HUES6 (cell line): Measurements from ENCODE around the gene AGBL5.
A peak's percentile ranks its signal among the peaks of the same experiment; 100 is the strongest.

Experiments
- H3K27ac ChIP-seq: 2 replicates; pipeline ENCODE4 v1.7.0; 2013; ENCODE audit warnings: low read depth, mild to moderate bottlenecking, low read length, inconsistent platforms
- H3K27me3 ChIP-seq: 2 replicates; pipeline ENCODE4 v1.6.1; 2013; ENCODE audit warnings: low read length; ENCODE audit not compliant: control insufficient read depth, insufficient read depth
- H3K36me3 ChIP-seq: 2 replicates; pipeline ENCODE4 v1.6.1; 2013; ENCODE audit warnings: low read length; ENCODE audit not compliant: control insufficient read depth, insufficient read depth
- H3K4me1 ChIP-seq: 2 replicates; pipeline ENCODE4 v1.6.1; 2013; ENCODE audit warnings: low read length; ENCODE audit not compliant: control insufficient read depth, insufficient read depth
- H3K4me3 ChIP-seq: 2 replicates; pipeline ENCODE4 v1.5.1; 2013; ENCODE audit warnings: low read depth, low read length
- H3K9ac ChIP-seq: one replicate; pipeline ENCODE4 v1.6.1; 2013; ENCODE audit warnings: mild to moderate bottlenecking, low read length
- H3K9me3 ChIP-seq: 2 replicates; pipeline ENCODE4 v1.6.1; 2013; ENCODE audit warnings: low read depth, low read length; ENCODE audit not compliant: control insufficient read depth, insufficient read depth

Gene AGBL5

GRCh38 chr2:27040282-27040681 lies 11.2 kb upstream of the AGBL5 start:
- no peaks in the 10 kb centered on the region for H3K4me1 ChIP-seq
- H3K27me3 ChIP-seq = no peaks in the 10 kb centered on the region
- H3K4me3 ChIP-seq = no peak overlapping the region
- H3K27ac ChIP-seq = no peak overlapping the region
- no peak overlapping the region for H3K9ac ChIP-seq
- no peaks in the 10 kb centered on the region for H3K9me3 ChIP-seq
- peaks cover 82% of the 10 kb centered on the region for H3K36me3 ChIP-seq

GRCh38 chr2:27041752-27042151 lies 9.7 kb upstream of the AGBL5 start:
- Histone ChIP-seq H3K9me3 (no peaks in the 10 kb centered on the region), H3K27me3 (no peaks in the 10 kb centered on the region), H3K36me3 (peaks cover 67% of the 10 kb centered on the region), H3K9ac (no peak overlapping the region), H3K4me3 (no peak overlapping the region), H3K27ac (no peak overlapping the region), H3K4me1 (no peaks in the 10 kb centered on the region)

DNA sequence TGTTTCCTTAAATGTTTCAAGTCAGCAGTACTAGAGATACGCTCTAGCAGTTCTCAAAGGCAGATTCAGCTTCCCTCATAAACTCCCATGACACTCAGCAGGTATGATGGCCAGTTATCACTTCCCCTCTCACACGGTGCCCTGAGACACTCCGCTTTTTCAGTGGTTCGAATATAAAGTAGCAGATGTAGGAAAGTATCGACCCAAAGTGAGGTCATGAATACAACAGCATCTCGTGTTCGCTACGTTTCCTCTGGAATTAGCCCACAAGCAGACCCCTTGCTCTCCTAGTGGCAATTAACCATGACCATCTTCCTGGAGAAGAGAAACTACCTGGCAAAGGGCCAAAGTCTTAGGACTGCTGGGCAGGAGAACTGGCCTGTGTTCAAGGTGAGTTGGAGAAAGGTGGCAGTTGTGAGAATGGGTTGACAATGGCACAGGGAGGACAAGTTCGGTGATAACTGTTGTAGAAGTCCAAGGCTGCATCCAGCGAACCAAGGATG lies 9.3 kb upstream of the AGBL5 start:
- Histone ChIP-seq H3K4me1 (no peaks in the 10 kb centered on the region), H3K27ac (no peak overlapping the region), H3K27me3 (no peaks in the 10 kb centered on the region), H3K9ac (no peak overlapping the region), H3K9me3 (no peaks in the 10 kb centered on the region), H3K4me3 (no peak overlapping the region), H3K36me3 (peaks cover 63% of the 10 kb centered on the region)

DNA sequence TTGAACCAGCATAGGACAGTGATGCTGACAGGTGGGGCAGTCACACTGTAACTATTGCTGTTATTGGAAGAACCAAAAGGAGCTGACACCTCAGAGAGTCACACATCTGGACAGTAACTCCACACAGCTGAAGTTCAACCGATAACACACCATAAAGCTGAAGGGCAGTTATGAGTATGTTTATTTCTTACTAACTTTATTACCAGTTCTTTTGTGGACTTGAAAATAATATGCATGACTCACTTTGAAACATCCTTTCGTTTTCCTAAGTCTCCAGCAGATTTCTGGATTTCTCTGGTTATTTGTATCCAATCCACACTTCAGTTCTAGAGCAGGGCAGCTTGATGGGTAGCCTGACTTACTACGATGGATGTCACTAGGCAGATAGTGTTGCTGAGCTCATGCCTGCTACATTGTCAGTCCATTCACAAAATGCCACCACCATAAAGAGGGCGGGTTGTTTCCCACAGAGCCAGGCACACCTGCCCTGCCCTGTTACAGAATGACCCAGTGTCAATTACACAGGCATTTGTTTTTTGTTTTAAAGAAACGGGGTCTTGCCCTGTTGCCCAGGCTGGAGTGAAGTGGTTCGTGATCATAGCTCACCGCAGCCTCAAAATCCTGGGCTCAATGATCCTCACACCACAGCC lies 8.4 kb upstream of the AGBL5 start:
- no peaks in the 10 kb centered on the region for H3K4me1 ChIP-seq
- H3K27ac ChIP-seq = no peak overlapping the region
- no peak overlapping the region for H3K9ac ChIP-seq
- H3K36me3 ChIP-seq = peaks cover 54% of the 10 kb centered on the region
- H3K9me3 ChIP-seq = no peaks in the 10 kb centered on the region
- H3K4me3 ChIP-seq = no peak overlapping the region
- H3K27me3 ChIP-seq = no peaks in the 10 kb centered on the region

- H3K4me3 ChIP-seq = peak overlapping the region; percentile 68
- no peaks in the 10 kb centered on the region for H3K9me3 ChIP-seq
- H3K27ac ChIP-seq = peak overlapping the region; percentile 3; the same call in 1 of the 2 replicates
- H3K9ac ChIP-seq = peak overlapping the region; percentile 79
- no peaks in the 10 kb centered on the region for H3K4me1 ChIP-seq
- H3K36me3 ChIP-seq = peaks cover 11% of the 10 kb centered on the region
- H3K27me3 ChIP-seq = no peaks in the 10 kb centered on the region
Measured at GRCh38 chr2:27049422-27050280, 1.8 kb upstream of the AGBL5 start.

- no peaks in the 10 kb centered on the region for H3K27me3 ChIP-seq
- peak overlapping the region; percentile 3; the same call in 1 of the 2 replicates for H3K27ac ChIP-seq
- peaks cover 18% of the 10 kb centered on the region for H3K36me3 ChIP-seq
- H3K4me3 ChIP-seq = peak overlapping the region; percentile 68
- H3K4me1 ChIP-seq = no peaks in the 10 kb centered on the region
- H3K9me3 ChIP-seq = no peaks in the 10 kb centered on the region
- H3K9ac ChIP-seq = peak overlapping the region; percentile 79
Measured at GRCh38 chr2:27050281-27050995, 1.0 kb upstream of the AGBL5 start.

GRCh38 chr2:27051902-27052645 lies 606 bp downstream of the AGBL5 start:
- Histone ChIP-seq H3K27me3 (no peaks in the 10 kb centered on the region), H3K36me3 (peaks cover 35% of the 10 kb centered on the region), H3K27ac (no peak overlapping the region), H3K4me1 (no peaks in the 10 kb centered on the region), H3K9me3 (no peaks in the 10 kb centered on the region), H3K9ac (peak overlapping the region; percentile 84), H3K4me3 (peak overlapping the region; percentile 68)

- Histone ChIP-seq H3K4me3 (no peak overlapping the region), H3K9ac (no peak overlapping the region), H3K27ac (no peak overlapping the region), H3K4me1 (no peaks in the 10 kb centered on the region), H3K27me3 (no peaks in the 10 kb centered on the region), H3K9me3 (no peaks in the 10 kb centered on the region), H3K36me3 (peaks cover 46% of the 10 kb centered on the region)
Measured at GRCh38 chr2:27053321-27053720, 1.9 kb downstream of the AGBL5 start.

DNA sequence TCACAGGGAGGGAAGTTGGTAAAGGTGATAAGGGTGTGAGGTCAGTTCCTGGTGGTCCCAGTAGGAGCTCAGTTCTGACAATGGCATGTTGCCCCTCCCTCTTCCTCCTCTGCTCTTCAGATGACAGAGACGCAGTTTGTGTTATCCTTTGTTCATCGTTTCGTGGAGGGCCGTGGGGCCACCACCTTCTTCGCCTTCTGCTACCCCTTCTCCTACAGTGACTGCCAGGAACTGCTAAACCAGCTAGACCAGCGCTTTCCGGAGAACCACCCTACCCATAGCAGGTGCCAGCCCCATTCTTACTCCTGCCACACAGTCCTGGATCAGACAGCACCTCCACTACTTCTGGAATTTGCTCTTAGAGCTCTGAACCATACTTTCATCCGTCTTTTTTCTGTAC lies 2.3 kb downstream of the AGBL5 start:
- Histone ChIP-seq H3K27me3 (no peaks in the 10 kb centered on the region), H3K9me3 (no peaks in the 10 kb centered on the region), H3K4me3 (no peak overlapping the region), H3K9ac (no peak overlapping the region), H3K36me3 (peaks cover 50% of the 10 kb centered on the region), H3K4me1 (no peaks in the 10 kb centered on the region), H3K27ac (no peak overlapping the region)

DNA sequence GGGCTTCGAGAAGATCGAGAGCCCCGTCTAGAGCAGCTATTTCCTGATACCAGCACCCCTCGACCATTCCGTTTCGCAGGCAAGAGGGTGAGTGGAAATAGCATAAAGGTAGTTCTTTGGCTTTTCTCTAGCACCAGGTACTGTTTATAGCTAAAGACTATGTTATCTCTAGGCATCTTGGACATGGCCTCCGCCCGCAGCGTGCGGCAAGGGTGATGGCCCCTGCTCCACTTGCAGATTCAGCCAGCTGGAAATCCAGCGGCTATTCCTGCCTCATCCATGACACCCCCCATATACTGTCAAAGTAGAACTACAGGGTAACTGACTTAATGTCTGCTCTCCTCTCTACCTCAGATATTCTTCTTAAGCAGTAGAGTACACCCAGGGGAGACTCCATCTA lies 3.3 kb downstream of the AGBL5 start:
- H3K4me1 ChIP-seq = no peaks in the 10 kb centered on the region
- peaks cover 59% of the 10 kb centered on the region for H3K36me3 ChIP-seq
- no peak overlapping the region for H3K27ac ChIP-seq
- H3K27me3 ChIP-seq = no peaks in the 10 kb centered on the region
- H3K9ac ChIP-seq = no peak overlapping the region
- no peak overlapping the region for H3K4me3 ChIP-seq
- no peaks in the 10 kb centered on the region for H3K9me3 ChIP-seq
